ENCODE results near the gene PTPN14.

The PTPN14 gene

DNA sequence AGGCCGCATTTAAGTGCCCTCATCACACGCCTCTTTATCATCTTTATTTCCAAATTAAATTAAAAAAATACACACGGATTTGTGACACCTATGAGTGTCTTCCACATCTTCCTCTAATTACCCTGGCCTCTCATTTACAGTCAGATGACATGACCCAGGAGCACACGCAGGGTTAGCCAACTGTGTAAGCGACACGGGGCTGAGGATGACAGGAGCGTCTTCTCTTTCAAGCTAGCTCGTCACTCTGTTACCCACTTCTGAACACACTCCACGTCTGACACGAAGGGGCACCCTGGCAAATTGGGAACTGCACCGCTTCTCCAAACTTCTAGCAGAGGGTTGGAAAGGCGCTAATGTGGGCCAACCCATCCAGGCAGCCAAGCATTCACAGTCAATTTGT, 158.3 kb downstream of the PTPN14 start:
- H3K27me3 ChIP-seq (ENCODE audit: insufficient read depth, low read length, poor library complexity): no peaks in the 10 kb centered on the region
- no peak for ATAC-seq (ENCODE audit: insufficient read depth, low read depth)
- no peaks in the 10 kb centered on the region for H3K79me2 ChIP-seq (ENCODE audit: insufficient read depth, low read length)
- no peaks in the 10 kb centered on the region for H3K4me1 ChIP-seq (ENCODE audit: insufficient read depth, low read length)
- no peak overlapping the region for H3K4me2 ChIP-seq (ENCODE audit: insufficient read depth, low read length)
- H3K36me3 ChIP-seq (ENCODE audit: insufficient read depth, low read length): no peaks in the 10 kb centered on the region; the same call in 1 of the 2 replicates
- no peak for TF ChIP-seq CTCF (IDR thresholded peaks at IDR 0.05; ENCODE audit: borderline replicate concordance, extremely low read depth, low read length, poor library complexity, severe bottlenecking)
- no peak for TF ChIP-seq EZH2 (IDR thresholded peaks at IDR 0.05; ENCODE audit: borderline replicate concordance, low read depth, low read length, severe bottlenecking)
- H3K27ac ChIP-seq (ENCODE audit: low read length): no peak overlapping the region
- no peak overlapping the region for H3K4me3 ChIP-seq (ENCODE audit: low read depth in 1 of 2, low read length in 2 of 2)
- no peak overlapping the region for H3K9ac ChIP-seq (ENCODE audit: low read depth, low read length)
- no peak for DNase-seq
- H2AFZ ChIP-seq (ENCODE audit: low read depth, low read length): no peak overlapping the region
- H4K20me1 ChIP-seq (ENCODE audit: insufficient read depth, low read length): no peaks in the 10 kb centered on the region
- H3K9me3 ChIP-seq (ENCODE audit: insufficient read depth, low read length, severe bottlenecking): no peaks in the 10 kb centered on the region

- no peak overlapping the region for H3K9ac ChIP-seq (ENCODE audit: low read depth, low read length)
- no peak overlapping the region for H3K27ac ChIP-seq (ENCODE audit: low read length)
- H4K20me1 ChIP-seq (ENCODE audit: insufficient read depth, low read length): no peaks in the 10 kb centered on the region
- no peak overlapping the region for H2AFZ ChIP-seq (ENCODE audit: low read depth, low read length)
- H3K27me3 ChIP-seq (ENCODE audit: insufficient read depth, low read length, poor library complexity): no peaks in the 10 kb centered on the region
- TF ChIP-seq EZH2 (IDR thresholded peaks at IDR 0.05; ENCODE audit: borderline replicate concordance, low read depth, low read length, severe bottlenecking) (no peak), CTCF (IDR thresholded peaks at IDR 0.05; ENCODE audit: borderline replicate concordance, extremely low read depth, low read length, poor library complexity, severe bottlenecking) (no peak)
- H3K4me2 ChIP-seq (ENCODE audit: insufficient read depth, low read length): no peak overlapping the region
- H3K4me1 ChIP-seq (ENCODE audit: insufficient read depth, low read length): no peaks in the 10 kb centered on the region
- no peaks in the 10 kb centered on the region for H3K79me2 ChIP-seq (ENCODE audit: insufficient read depth, low read length)
- H3K4me3 ChIP-seq (ENCODE audit: low read depth in 1 of 2, low read length in 2 of 2): no peak overlapping the region
- ATAC-seq (ENCODE audit: insufficient read depth, low read depth) (no peak), DNase-seq (no peak)
- H3K36me3 ChIP-seq (ENCODE audit: insufficient read depth, low read length): no peaks in the 10 kb centered on the region; the same call in 1 of the 2 replicates
- no peaks in the 10 kb centered on the region for H3K9me3 ChIP-seq (ENCODE audit: insufficient read depth, low read length, severe bottlenecking)
Measured at GRCh38 chr1:214391873-214392645, 159.3 kb downstream of the PTPN14 start.

- H3K9me3 ChIP-seq (ENCODE audit: insufficient read depth, low read length, severe bottlenecking): no peaks in the 10 kb centered on the region
- ATAC-seq (ENCODE audit: insufficient read depth, low read depth) (no peak), DNase-seq (no peak)
- no peaks in the 10 kb centered on the region; the same call in 1 of the 2 replicates for H3K36me3 ChIP-seq (ENCODE audit: insufficient read depth, low read length)
- TF ChIP-seq EZH2 (IDR thresholded peaks at IDR 0.05; ENCODE audit: borderline replicate concordance, low read depth, low read length, severe bottlenecking) (no peak), CTCF (IDR thresholded peaks at IDR 0.05; ENCODE audit: borderline replicate concordance, extremely low read depth, low read length, poor library complexity, severe bottlenecking) (no peak)
- no peaks in the 10 kb centered on the region for H4K20me1 ChIP-seq (ENCODE audit: insufficient read depth, low read length)
- H3K4me2 ChIP-seq (ENCODE audit: insufficient read depth, low read length): no peak overlapping the region
- no peak overlapping the region for H3K27ac ChIP-seq (ENCODE audit: low read length)
- H3K9ac ChIP-seq (ENCODE audit: low read depth, low read length): no peak overlapping the region
- H3K4me1 ChIP-seq (ENCODE audit: insufficient read depth, low read length): no peaks in the 10 kb centered on the region
- no peaks in the 10 kb centered on the region for H3K27me3 ChIP-seq (ENCODE audit: insufficient read depth, low read length, poor library complexity)
- no peaks in the 10 kb centered on the region for H3K79me2 ChIP-seq (ENCODE audit: insufficient read depth, low read length)
- no peak overlapping the region for H3K4me3 ChIP-seq (ENCODE audit: low read depth in 1 of 2, low read length in 2 of 2)
- no peak overlapping the region for H2AFZ ChIP-seq (ENCODE audit: low read depth, low read length)
Measured at GRCh38 chr1:214389734-214390133, 161.7 kb downstream of the PTPN14 start.
